Spleen (tissue), 7 donors: Measurements from ENCODE around the gene AFF1.

ENCODE experiments used
- POLR2A ChIP-seq, 3 donors: fragments of 450-650 bp; IDR thresholded peaks; one replicate each; pipeline ENCODE4 v1.5.1; 2017; ENCODE audit warnings: antibody characterized with exemption in 3 of 3, mild to moderate bottlenecking in 1 of 3
- POLR2AphosphoS5 ChIP-seq, 3 donors: sonication (generic); formaldehyde crosslinking; IDR thresholded peaks; one replicate each; pipeline ENCODE4 v1.5.1; 2017; ENCODE audit warnings: antibody characterized with exemption in 3 of 3
- TF ChIP-seq, protein P1 (sequence below), 11 experiments: fragments of 200-600 bp in 7 of 11; fragments of 450-650 bp in 4 of 11; sonication (generic) in 4 of 11; IDR thresholded peaks in 8 of 11; conservative IDR thresholded peaks in 3 of 11; 1 replicate in 7 of 11; 2 replicates in 4 of 11; pipeline versions ENCODE4 v1.4.0 to v1.8.0; 2016 to 2021; ENCODE audit warnings: antibody characterized with exemption in 11 of 11, inconsistent platforms in 4 of 11, mild to moderate bottlenecking in 1 of 11
- donor health status: DM: no; HTN: no; CAD: no; lungs with moderate emphysema.
- donor health status: DM: no; HTN: no; CAD: no.
- donor health status: DM: no; HTN: no; CAD: no.

- TF ChIP-seq, protein P1, sequence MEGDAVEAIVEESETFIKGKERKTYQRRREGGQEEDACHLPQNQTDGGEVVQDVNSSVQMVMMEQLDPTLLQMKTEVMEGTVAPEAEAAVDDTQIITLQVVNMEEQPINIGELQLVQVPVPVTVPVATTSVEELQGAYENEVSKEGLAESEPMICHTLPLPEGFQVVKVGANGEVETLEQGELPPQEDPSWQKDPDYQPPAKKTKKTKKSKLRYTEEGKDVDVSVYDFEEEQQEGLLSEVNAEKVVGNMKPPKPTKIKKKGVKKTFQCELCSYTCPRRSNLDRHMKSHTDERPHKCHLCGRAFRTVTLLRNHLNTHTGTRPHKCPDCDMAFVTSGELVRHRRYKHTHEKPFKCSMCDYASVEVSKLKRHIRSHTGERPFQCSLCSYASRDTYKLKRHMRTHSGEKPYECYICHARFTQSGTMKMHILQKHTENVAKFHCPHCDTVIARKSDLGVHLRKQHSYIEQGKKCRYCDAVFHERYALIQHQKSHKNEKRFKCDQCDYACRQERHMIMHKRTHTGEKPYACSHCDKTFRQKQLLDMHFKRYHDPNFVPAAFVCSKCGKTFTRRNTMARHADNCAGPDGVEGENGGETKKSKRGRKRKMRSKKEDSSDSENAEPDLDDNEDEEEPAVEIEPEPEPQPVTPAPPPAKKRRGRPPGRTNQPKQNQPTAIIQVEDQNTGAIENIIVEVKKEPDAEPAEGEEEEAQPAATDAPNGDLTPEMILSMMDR (IDR thresholded peaks at IDR 0.05 in 8 of 11, conservative IDR thresholded peaks at IDR 0.05 in 3 of 11) = no peak
- TF ChIP-seq POLR2A (IDR thresholded peaks at IDR 0.05) (no peak), POLR2AphosphoS5 (IDR thresholded peaks at IDR 0.05) (no peak)
Observed at GRCh38 chr4:87018753-87019152, 83.9 kb downstream of the AFF1 start.
